ENCODE measurements around the gene PPP1R14B.

The PPP1R14B gene

GRCh38 chr11:64281957-64282770 is 35.4 kb upstream of the PPP1R14B start:
- no peak for TF ChIP-seq MAX (IDR thresholded peaks at IDR 0.05; ENCODE audit: low read depth, low read length)
- TF ChIP-seq CTCF (IDR thresholded peaks at IDR 0.05; ENCODE audit: low read depth, low read length): no peak
- no peak for TF ChIP-seq POLR2A (IDR thresholded peaks at IDR 0.05; ENCODE audit: extremely low read depth, insufficient read length)
- no peak for TF ChIP-seq MYC (IDR thresholded peaks at IDR 0.05; ENCODE audit: low read depth, low read length)
- DNase-seq (ENCODE audit: low read depth): no peak
- no peak overlapping the region for H3K4me3 ChIP-seq (ENCODE audit: low read depth, low read length)

- TF ChIP-seq MAX (IDR thresholded peaks at IDR 0.05; ENCODE audit: low read depth, low read length): no peak
- TF ChIP-seq POLR2A (IDR thresholded peaks at IDR 0.05; ENCODE audit: extremely low read depth, insufficient read length): no peak
- no peak for TF ChIP-seq MYC (IDR thresholded peaks at IDR 0.05; ENCODE audit: low read depth, low read length)
- no peak for TF ChIP-seq CTCF (IDR thresholded peaks at IDR 0.05; ENCODE audit: low read depth, low read length)
- no peak overlapping the region for H3K4me3 ChIP-seq (ENCODE audit: low read depth, low read length)
- DNase-seq (ENCODE audit: low read depth): no peak
Observed at GRCh38 chr11:64278576-64279190, 31.9 kb upstream of the PPP1R14B start.

- TF ChIP-seq MYC (IDR thresholded peaks at IDR 0.05; ENCODE audit: low read depth, low read length) (no peak), CTCF (IDR thresholded peaks at IDR 0.05; ENCODE audit: low read depth, low read length) (no peak), MAX (IDR thresholded peaks at IDR 0.05; ENCODE audit: low read depth, low read length) (no peak), POLR2A (IDR thresholded peaks at IDR 0.05; ENCODE audit: extremely low read depth, insufficient read length) (no peak)
- H3K4me3 ChIP-seq (ENCODE audit: low read depth, low read length): no peak overlapping the region
- no peak for DNase-seq (ENCODE audit: low read depth)
Observed at GRCh38 chr11:64276653-64277431, 30.1 kb upstream of the PPP1R14B start.

GRCh38 chr11:64275841-64276240 is 29.1 kb upstream of the PPP1R14B start:
- H3K4me3 ChIP-seq (ENCODE audit: low read depth, low read length): no peak overlapping the region
- no peak for DNase-seq (ENCODE audit: low read depth)
- TF ChIP-seq MAX (IDR thresholded peaks at IDR 0.05; ENCODE audit: low read depth, low read length): no peak
- TF ChIP-seq POLR2A (IDR thresholded peaks at IDR 0.05; ENCODE audit: extremely low read depth, insufficient read length): no peak
- no peak for TF ChIP-seq MYC (IDR thresholded peaks at IDR 0.05; ENCODE audit: low read depth, low read length)
- no peak for TF ChIP-seq CTCF (IDR thresholded peaks at IDR 0.05; ENCODE audit: low read depth, low read length)

DNA sequence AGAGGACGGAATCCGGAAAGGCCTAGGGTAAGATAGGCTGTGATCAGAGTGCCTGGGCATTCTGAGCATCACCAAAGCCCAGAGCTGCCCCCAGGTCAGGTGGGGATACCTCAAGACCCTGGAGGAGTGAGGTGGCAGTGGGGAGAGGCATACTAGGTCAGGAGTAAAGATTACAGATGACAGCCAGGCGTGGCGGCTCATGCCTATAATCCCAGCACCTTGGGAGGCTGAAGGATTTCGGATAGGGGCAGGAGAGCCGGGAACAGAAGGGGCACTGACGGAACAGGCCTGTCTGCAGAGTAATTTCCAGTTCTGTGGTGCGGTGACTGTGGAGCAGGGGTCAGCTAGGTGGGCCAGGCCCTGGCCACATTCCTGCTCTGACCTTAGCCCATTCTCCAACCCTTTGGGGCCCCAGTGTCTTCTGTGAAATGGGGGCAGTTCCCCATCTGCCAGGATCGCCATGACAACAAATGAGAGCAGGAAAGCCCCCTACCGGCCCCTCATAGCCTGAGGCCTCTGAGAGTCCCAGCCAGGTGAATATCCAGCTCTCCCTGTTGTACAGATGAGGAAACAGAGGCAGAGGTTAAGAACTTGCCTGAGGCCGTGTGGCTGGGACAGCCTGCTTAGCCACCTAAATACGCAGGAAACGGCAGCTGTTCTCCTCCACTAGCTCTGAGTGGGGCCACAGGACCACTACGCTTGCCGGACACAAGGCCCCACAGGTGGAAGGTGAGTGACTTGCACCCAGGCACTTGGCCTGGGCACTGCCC is 28.5 kb upstream of the PPP1R14B start:
- TF ChIP-seq CTCF (IDR thresholded peaks at IDR 0.05; ENCODE audit: low read depth, low read length): no peak
- TF ChIP-seq POLR2A (IDR thresholded peaks at IDR 0.05; ENCODE audit: extremely low read depth, insufficient read length): no peak
- TF ChIP-seq MAX (IDR thresholded peaks at IDR 0.05; ENCODE audit: low read depth, low read length): no peak
- no peak for TF ChIP-seq MYC (IDR thresholded peaks at IDR 0.05; ENCODE audit: low read depth, low read length)
- H3K4me3 ChIP-seq (ENCODE audit: low read depth, low read length): no peak overlapping the region
- DNase-seq (ENCODE audit: low read depth): no peak

Measured in NB4 (cell line).